HL-60 (cell line): ENCODE data around the gene RSPH3.
"Not testable (repeated sequence)": the region's sequence is repeated elsewhere in the genome, so short reads cannot be mapped to it uniquely, and the experiment has no call there.

Experiments used
- DNase-seq, 2 experiments: peaks; one replicate each; pipeline ENCODE4 v3.0.0-alpha.2; 2010 to 2020; ENCODE audit warnings: low read depth in 1 of 2, low spot score in 1 of 2
- H3K27ac ChIP-seq: fragments of 250-450 bp; sonication (Bioruptor Pico); replicated peaks from 2 replicates; pipeline ENCODE4 v1.5.1; 2020; ENCODE audit warnings: mild to moderate bottlenecking, moderate library complexity
- H3K27me3 ChIP-seq: fragments of 250-450 bp; sonication (Bioruptor Pico); 2 replicates; pipeline ENCODE4 v1.5.1; 2021; ENCODE audit warnings: mild to moderate bottlenecking, moderate library complexity; ENCODE audit not compliant: insufficient read depth, poor library complexity, severe bottlenecking
- H3K4me3 ChIP-seq: replicated peaks from 2 replicates; pipeline ENCODE4 v1.5.1; 2011; ENCODE audit warnings: mild to moderate bottlenecking, control low read depth, low read length; ENCODE audit not compliant: insufficient read depth
- GABPA ChIP-seq: IDR thresholded peaks from 2 replicates; pipeline ENCODE4 v1.6.1; 2012; ENCODE audit warnings: low read depth
- POLR2AphosphoS5 ChIP-seq: IDR thresholded peaks from 2 replicates; pipeline ENCODE4 v1.6.1; 2012; ENCODE audit warnings: low read depth
- SPI1 ChIP-seq: IDR thresholded peaks from 2 replicates; pipeline ENCODE4 v1.6.1; 2012; ENCODE audit warnings: low read depth, mild to moderate bottlenecking, borderline replicate concordance
- TF ChIP-seq, protein P1 (sequence below): IDR thresholded peaks from one replicate; pipeline ENCODE4 v1.5.1; 2011; ENCODE audit warnings: low read length, control low read depth, inconsistent platforms; ENCODE audit not compliant: insufficient read depth
- TF ChIP-seq, protein P2 (sequence below): IDR thresholded peaks from 2 replicates; pipeline ENCODE4 v1.6.1; 2012; ENCODE audit warnings: low read depth; ENCODE audit not compliant: insufficient replicate concordance

RSPH3 gene

DNA sequence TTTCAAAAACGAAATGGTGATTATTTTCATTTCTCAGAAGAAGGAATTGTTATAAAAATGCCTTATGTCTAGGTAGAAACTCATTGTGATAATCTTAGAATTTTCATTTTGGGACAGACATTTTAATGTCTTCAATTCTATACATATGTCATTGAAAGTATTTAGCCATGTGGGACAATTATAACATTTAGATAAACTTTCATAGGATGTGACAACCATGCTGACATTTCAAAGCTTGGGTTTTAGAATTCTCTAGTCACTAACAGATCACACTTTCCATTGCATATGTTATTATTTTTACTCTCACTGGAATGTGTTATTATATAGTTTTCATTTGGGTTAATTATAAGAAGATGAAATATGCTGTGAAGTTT is 39.9 kb upstream of the RSPH3 start:
- peak overlapping the region; percentile 85 for H3K27ac ChIP-seq
- peak overlapping the region; percentile 19 for H3K4me3 ChIP-seq
- H3K27me3 ChIP-seq = no peaks in the 10 kb centered on the region
- TF ChIP-seq SPI1 (no peak), GABPA (no peak), POLR2AphosphoS5 (no peak)
- TF ChIP-seq, protein P1, sequence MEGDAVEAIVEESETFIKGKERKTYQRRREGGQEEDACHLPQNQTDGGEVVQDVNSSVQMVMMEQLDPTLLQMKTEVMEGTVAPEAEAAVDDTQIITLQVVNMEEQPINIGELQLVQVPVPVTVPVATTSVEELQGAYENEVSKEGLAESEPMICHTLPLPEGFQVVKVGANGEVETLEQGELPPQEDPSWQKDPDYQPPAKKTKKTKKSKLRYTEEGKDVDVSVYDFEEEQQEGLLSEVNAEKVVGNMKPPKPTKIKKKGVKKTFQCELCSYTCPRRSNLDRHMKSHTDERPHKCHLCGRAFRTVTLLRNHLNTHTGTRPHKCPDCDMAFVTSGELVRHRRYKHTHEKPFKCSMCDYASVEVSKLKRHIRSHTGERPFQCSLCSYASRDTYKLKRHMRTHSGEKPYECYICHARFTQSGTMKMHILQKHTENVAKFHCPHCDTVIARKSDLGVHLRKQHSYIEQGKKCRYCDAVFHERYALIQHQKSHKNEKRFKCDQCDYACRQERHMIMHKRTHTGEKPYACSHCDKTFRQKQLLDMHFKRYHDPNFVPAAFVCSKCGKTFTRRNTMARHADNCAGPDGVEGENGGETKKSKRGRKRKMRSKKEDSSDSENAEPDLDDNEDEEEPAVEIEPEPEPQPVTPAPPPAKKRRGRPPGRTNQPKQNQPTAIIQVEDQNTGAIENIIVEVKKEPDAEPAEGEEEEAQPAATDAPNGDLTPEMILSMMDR = no peak
- TF ChIP-seq, protein P2, sequence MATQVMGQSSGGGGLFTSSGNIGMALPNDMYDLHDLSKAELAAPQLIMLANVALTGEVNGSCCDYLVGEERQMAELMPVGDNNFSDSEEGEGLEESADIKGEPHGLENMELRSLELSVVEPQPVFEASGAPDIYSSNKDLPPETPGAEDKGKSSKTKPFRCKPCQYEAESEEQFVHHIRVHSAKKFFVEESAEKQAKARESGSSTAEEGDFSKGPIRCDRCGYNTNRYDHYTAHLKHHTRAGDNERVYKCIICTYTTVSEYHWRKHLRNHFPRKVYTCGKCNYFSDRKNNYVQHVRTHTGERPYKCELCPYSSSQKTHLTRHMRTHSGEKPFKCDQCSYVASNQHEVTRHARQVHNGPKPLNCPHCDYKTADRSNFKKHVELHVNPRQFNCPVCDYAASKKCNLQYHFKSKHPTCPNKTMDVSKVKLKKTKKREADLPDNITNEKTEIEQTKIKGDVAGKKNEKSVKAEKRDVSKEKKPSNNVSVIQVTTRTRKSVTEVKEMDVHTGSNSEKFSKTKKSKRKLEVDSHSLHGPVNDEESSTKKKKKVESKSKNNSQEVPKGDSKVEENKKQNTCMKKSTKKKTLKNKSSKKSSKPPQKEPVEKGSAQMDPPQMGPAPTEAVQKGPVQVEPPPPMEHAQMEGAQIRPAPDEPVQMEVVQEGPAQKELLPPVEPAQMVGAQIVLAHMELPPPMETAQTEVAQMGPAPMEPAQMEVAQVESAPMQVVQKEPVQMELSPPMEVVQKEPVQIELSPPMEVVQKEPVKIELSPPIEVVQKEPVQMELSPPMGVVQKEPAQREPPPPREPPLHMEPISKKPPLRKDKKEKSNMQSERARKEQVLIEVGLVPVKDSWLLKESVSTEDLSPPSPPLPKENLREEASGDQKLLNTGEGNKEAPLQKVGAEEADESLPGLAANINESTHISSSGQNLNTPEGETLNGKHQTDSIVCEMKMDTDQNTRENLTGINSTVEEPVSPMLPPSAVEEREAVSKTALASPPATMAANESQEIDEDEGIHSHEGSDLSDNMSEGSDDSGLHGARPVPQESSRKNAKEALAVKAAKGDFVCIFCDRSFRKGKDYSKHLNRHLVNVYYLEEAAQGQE = no peak
- DNase-seq = no peak

DNA sequence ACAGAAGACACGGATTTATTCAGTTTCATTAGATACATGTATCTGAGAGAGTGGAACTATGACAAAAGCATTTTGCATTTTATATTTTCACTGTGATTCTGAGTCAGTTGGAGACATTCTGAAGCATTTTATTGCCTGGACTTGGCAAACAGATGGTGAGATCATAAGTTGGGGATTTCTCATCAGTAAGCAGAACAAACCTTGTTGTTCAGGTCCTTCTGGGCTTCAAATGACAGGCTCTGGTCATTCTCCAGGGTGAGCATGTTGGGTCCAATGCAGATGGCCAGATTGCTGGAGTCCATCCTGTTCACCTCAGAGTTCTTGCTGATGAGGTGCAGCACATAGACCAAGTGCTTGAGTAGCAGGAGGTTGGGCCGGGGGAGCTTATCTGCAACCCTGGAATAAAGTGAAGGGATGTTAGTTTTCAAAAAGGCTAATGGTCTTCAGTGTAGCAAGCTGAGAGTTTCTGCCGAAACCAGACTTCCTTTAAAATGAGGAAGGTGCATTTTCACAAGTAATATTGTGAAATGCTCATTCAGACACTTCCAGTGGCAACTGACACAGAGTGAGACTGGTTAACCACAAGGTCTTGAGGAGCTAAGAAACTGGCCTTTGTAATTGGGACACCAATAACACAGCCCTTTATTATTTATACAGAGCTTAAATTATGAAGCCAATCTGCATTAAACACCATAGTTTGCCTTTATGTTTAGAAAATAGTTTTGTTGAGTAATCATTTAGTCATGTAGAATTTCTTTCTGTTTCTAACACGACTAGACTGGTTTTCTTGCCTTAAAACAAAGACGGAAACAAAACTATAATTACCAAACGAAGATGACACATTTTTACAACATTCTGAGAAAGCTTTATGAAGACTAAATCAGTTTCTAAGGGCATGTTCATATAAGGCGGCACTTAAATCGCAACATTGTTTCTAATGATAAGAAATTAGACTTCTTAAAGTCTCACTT is 39.2 kb upstream of the RSPH3 start:
- DNase-seq = peak; percentile 90 to 93
- TF ChIP-seq, protein P2 = peak; percentile 40
- peak; percentile 96 for TF ChIP-seq SPI1
- peak; percentile 32; the same call in 1 of the 2 replicates for TF ChIP-seq GABPA
- TF ChIP-seq, protein P1 = no peak
- peak; percentile 94 for TF ChIP-seq POLR2AphosphoS5
- Histone ChIP-seq H3K4me3 (peak overlapping the region; percentile 21), H3K27ac (peak overlapping the region; percentile 85), H3K27me3 (no peaks in the 10 kb centered on the region)

- H3K27me3 ChIP-seq, DNase-seq, H3K4me3 ChIP-seq: not testable (repeated sequence)
- H3K27ac ChIP-seq = peak overlapping the region; percentile 85
These were observed 38.3 kb upstream of the RSPH3 start for GRCh38 chr6:159038318-159038717.

DNA sequence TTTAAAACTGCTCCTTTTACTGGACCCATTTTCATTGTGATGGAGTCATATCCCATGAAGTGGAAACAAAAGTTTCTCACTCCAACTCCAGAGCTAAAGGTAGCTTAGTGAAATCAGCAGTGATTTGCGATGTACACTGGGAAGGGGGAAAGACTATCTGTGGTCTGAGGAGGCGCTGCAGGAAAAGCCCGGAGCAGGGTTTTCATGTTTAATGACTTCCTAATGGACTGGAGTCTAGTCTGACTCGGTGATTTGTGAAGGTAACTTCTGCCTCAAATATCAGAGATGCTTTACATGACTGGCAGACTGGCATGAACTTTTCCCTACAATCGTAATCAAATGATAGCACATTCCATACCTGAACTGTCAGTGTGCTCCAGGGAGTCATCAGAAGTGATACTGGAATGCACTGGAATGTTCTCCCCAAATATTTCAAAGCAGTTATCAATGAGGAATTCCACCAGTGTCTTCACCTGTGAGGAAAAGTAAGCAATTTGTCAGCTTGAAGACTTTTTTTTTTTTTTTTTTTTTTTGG is 37.8 kb upstream of the RSPH3 start:
- TF ChIP-seq, protein P1 = no peak
- TF ChIP-seq POLR2AphosphoS5 (no peak), SPI1 (no peak), GABPA (no peak)
- TF ChIP-seq, protein P2 = no peak
- peak overlapping the region; percentile 85 for H3K27ac ChIP-seq
- no peak overlapping the region for H3K4me3 ChIP-seq
- no peaks in the 10 kb centered on the region for H3K27me3 ChIP-seq
- no peak for DNase-seq
